ENCODE results near the gene KCNG2. TPM values are rescaled to one million over a fixed set of nuclear protein-coding genes. Genes with fewer than 3 reads are reported as not detected.

The KCNG2 gene
- total and polyA plus RNA-seq, 2 donors (not counting 1 experiment from before 2014, with no cell fraction given) = not detected

DNA sequence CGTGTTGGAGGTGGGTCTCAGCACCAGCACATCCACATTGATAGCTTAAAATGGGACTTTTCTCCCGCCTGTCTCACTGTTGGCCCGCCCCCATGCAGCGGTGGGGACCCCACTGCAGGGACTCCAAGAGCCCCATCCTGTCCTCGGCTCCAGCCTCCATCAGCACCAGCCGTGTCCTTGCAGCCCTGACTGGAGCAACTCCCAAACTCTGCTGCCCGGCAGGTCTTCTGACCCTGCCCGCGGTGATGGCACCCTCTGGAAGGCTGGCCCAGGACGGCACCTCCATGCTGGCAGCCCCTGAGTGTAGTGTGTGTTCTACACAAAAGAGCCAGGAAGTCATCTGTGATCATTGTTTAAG is 41.6 kb upstream of the KCNG2 start:
- peaks cover 0 to 2% (median 0%) of the 10 kb centered on the region in 3 donors for H3K9me3 ChIP-seq (ENCODE audit: control extremely low read depth in 1 of 3, control insufficient read depth in 2 of 3, insufficient read depth in 1 of 3, low read length in 2 of 3)
- H3K27me3 Mint-ChIP-seq = no peaks in the 10 kb centered on the region
- no peak overlapping the region for H3K27ac Mint-ChIP-seq
- no peak for DNase-seq
- no peak overlapping the region for H3K4me3 ChIP-seq (ENCODE audit: control extremely low read depth in 1 of 5, extremely low read depth in 1 of 5, insufficient read depth in 1 of 5, low read depth in 2 of 5, low read length in 4 of 5)
- ATAC-seq (ENCODE audit: low read depth) = no peak
- H3K9me3 Mint-ChIP-seq (ENCODE audit: insufficient read depth) = peaks cover 13% of the 10 kb centered on the region
- H3K4me1 Mint-ChIP-seq = no peaks in the 10 kb centered on the region
- H2AFZ ChIP-seq (ENCODE audit: insufficient read depth, low read depth, low read length, poor library complexity, severe bottlenecking) = no peak overlapping the region
- no peak overlapping the region for H3K4me2 ChIP-seq (replicated peaks; ENCODE audit: low read depth, low read length, poor library complexity, severe bottlenecking)
- H4K20me1 ChIP-seq (ENCODE audit: control insufficient read depth, insufficient read depth, low read length, poor library complexity, severe bottlenecking) = no peaks in the 10 kb centered on the region
- POLR2A ChIA-PET = no interaction called here
- 100% methylated on average over 9 of the region's 10 CpGs for WGBS (ENCODE audit: insufficient coverage)
- intact Hi-C loops (cut with micrococcal nuclease) = no loop called here
- CTCF ChIA-PET = no interaction called here
- TF ChIP-seq EZH2 (IDR thresholded peaks at IDR 0.05; ENCODE audit: borderline replicate concordance, insufficient read depth, low read depth, low read length, poor library complexity, severe bottlenecking) = no peak
- no peak overlapping the region for H3K27ac ChIP-seq (ENCODE audit: low read length in 2 of 2)
- no peaks in the 10 kb centered on the region for H3K27me3 ChIP-seq (replicated peaks in 1 of 4; ENCODE audit: control extremely low read depth in 1 of 4, control insufficient read depth in 3 of 4, insufficient read depth in 4 of 4, low read length in 3 of 4)
- no peaks in the 10 kb centered on the region for H3K79me2 ChIP-seq (ENCODE audit: control insufficient read depth, insufficient read depth, low read length)
- H3K9ac ChIP-seq (ENCODE audit: low read length) = no peak overlapping the region
- H3K4me1 ChIP-seq (ENCODE audit: control insufficient read depth in 2 of 2, insufficient read depth in 2 of 2, low read length in 2 of 2) = no peaks in the 10 kb centered on the region
- H3K36me3 ChIP-seq (replicated peaks in 1 of 2; ENCODE audit: control extremely low read depth in 1 of 2, control insufficient read depth in 1 of 2, extremely low read depth in 1 of 2, insufficient read depth in 2 of 2, low read length in 1 of 2) = peaks cover 1 to 28% of the 10 kb centered on the region in 2 experiments
- no peak overlapping the region for H3K4me3 Mint-ChIP-seq

DNA sequence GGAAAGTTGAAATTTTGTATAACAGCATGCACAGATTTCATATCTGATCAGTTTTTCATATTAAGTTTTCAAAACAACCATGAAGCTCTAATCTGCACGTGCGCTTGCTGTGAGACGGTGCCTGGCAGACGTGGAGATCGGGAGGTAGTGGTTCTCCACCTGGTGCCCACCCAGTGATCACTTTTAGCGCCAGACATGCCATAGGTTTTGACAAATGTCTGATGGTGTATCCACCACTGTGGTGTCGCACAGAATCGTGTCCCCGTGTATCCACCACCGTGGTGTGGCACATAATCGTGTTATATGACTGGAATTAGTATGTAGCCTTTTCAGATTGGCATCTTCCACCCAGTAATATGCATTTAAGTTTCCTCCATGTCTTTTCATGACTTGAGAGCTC is 40.9 kb upstream of the KCNG2 start:
- Mint-ChIP-seq H3K9me3 (ENCODE audit: insufficient read depth) (peaks cover 13% of the 10 kb centered on the region), H3K4me3 (no peak overlapping the region), H3K27me3 (no peaks in the 10 kb centered on the region), H3K4me1 (no peaks in the 10 kb centered on the region), H3K27ac (no peak overlapping the region)
- H3K9ac ChIP-seq (ENCODE audit: low read length) = no peak overlapping the region
- H3K27me3 ChIP-seq (replicated peaks in 1 of 4; ENCODE audit: control extremely low read depth in 1 of 4, control insufficient read depth in 3 of 4, insufficient read depth in 4 of 4, low read length in 3 of 4) = no peaks in the 10 kb centered on the region
- no peak overlapping the region for H3K27ac ChIP-seq (ENCODE audit: low read length in 2 of 2)
- H3K9me3 ChIP-seq (ENCODE audit: control extremely low read depth in 1 of 3, control insufficient read depth in 2 of 3, insufficient read depth in 1 of 3, low read length in 2 of 3) = peaks cover 0 to 2% (median 0%) of the 10 kb centered on the region in 3 donors
- H3K4me1 ChIP-seq (ENCODE audit: control insufficient read depth in 2 of 2, insufficient read depth in 2 of 2, low read length in 2 of 2) = no peaks in the 10 kb centered on the region
- intact Hi-C loops (cut with micrococcal nuclease) = no loop called here
- DNase-seq = no peak
- WGBS (ENCODE audit: insufficient coverage) = 98% methylated on average over 6 of the region's 11 CpGs
- H3K79me2 ChIP-seq (ENCODE audit: control insufficient read depth, insufficient read depth, low read length) = no peaks in the 10 kb centered on the region
- no peak for TF ChIP-seq EZH2 (IDR thresholded peaks at IDR 0.05; ENCODE audit: borderline replicate concordance, insufficient read depth, low read depth, low read length, poor library complexity, severe bottlenecking)
- TF ChIP-seq, protein P1, sequence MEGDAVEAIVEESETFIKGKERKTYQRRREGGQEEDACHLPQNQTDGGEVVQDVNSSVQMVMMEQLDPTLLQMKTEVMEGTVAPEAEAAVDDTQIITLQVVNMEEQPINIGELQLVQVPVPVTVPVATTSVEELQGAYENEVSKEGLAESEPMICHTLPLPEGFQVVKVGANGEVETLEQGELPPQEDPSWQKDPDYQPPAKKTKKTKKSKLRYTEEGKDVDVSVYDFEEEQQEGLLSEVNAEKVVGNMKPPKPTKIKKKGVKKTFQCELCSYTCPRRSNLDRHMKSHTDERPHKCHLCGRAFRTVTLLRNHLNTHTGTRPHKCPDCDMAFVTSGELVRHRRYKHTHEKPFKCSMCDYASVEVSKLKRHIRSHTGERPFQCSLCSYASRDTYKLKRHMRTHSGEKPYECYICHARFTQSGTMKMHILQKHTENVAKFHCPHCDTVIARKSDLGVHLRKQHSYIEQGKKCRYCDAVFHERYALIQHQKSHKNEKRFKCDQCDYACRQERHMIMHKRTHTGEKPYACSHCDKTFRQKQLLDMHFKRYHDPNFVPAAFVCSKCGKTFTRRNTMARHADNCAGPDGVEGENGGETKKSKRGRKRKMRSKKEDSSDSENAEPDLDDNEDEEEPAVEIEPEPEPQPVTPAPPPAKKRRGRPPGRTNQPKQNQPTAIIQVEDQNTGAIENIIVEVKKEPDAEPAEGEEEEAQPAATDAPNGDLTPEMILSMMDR (IDR thresholded peaks at IDR 0.05) = no peak
- no peak overlapping the region for H3K4me2 ChIP-seq (replicated peaks; ENCODE audit: low read depth, low read length, poor library complexity, severe bottlenecking)
- H4K20me1 ChIP-seq (ENCODE audit: control insufficient read depth, insufficient read depth, low read length, poor library complexity, severe bottlenecking) = no peaks in the 10 kb centered on the region
- H3K36me3 ChIP-seq (replicated peaks in 1 of 2; ENCODE audit: control extremely low read depth in 1 of 2, control insufficient read depth in 1 of 2, extremely low read depth in 1 of 2, insufficient read depth in 2 of 2, low read length in 1 of 2) = peaks cover 1 to 24% of the 10 kb centered on the region in 2 experiments
- H3K4me3 ChIP-seq (ENCODE audit: control extremely low read depth in 1 of 5, extremely low read depth in 1 of 5, insufficient read depth in 1 of 5, low read depth in 2 of 5, low read length in 4 of 5) = no peak overlapping the region
- ATAC-seq (ENCODE audit: low read depth) = no peak
- POLR2A ChIA-PET = no interaction called here
- CTCF ChIA-PET = no interaction called here
- no peak overlapping the region for H2AFZ ChIP-seq (ENCODE audit: insufficient read depth, low read depth, low read length, poor library complexity, severe bottlenecking)
